ENCODE data around the gene CD24.
"Not testable (repeated sequence)": the region's sequence is repeated elsewhere in the genome, so short reads cannot be mapped to it uniquely, and the experiment has no call there.

CD24 gene

GRCh38 chr6:106974336-106974998 is at the start of gene CD24:
CD24 (minus strand) TSS chr6:106974729; CDS start chr6:106974646, 83 bp downstream.
- no peak for DNase-seq (ENCODE audit: low read depth in 2 of 2)

GRCh38 chr6:107021446-107022185 is 47.1 kb upstream of the CD24 start:
- DNase-seq (ENCODE audit: low read depth in 2 of 2) = no peak

- no peak for DNase-seq (ENCODE audit: low read depth in 2 of 2)
Measured at GRCh38 chr6:107020239-107020638, 45.7 kb upstream of the CD24 start.

- DNase-seq (ENCODE audit: low read depth in 2 of 2) = not testable (repeated sequence)
Measured at GRCh38 chr6:107019628-107020027, 45.1 kb upstream of the CD24 start.

- no peak for DNase-seq (ENCODE audit: low read depth in 2 of 2)
Measured at GRCh38 chr6:107019047-107019446, 44.5 kb upstream of the CD24 start.

- no peak for DNase-seq (ENCODE audit: low read depth in 2 of 2)
Measured at GRCh38 chr6:107009499-107009898, 35.0 kb upstream of the CD24 start.

GRCh38 chr6:106997392-106998158 is 23.0 kb upstream of the CD24 start:
- DNase-seq (ENCODE audit: low read depth in 2 of 2) = no peak

- no peak for DNase-seq (ENCODE audit: low read depth in 2 of 2)
Measured at GRCh38 chr6:106995640-106996039, 21.1 kb upstream of the CD24 start.

- DNase-seq (ENCODE audit: low read depth in 2 of 2) = not testable (repeated sequence)
Measured at GRCh38 chr6:106989737-106990136, 15.2 kb upstream of the CD24 start.

GRCh38 chr6:106988664-106989063 is 14.1 kb upstream of the CD24 start:
- no peak for DNase-seq (ENCODE audit: low read depth in 2 of 2)

GRCh38 chr6:106981926-106982325 is 7.4 kb upstream of the CD24 start:
- DNase-seq (ENCODE audit: low read depth in 2 of 2) = no peak

GRCh38 chr6:106980926-106981325 is 6.4 kb upstream of the CD24 start:
- no peak for DNase-seq (ENCODE audit: low read depth in 2 of 2)

GRCh38 chr6:106979435-106979884 is 4.9 kb upstream of the CD24 start:
- DNase-seq (ENCODE audit: low read depth in 2 of 2) = peak; percentile 54 to 64

- no peak for DNase-seq (ENCODE audit: low read depth in 2 of 2)
Measured at GRCh38 chr6:106977246-106977645, 2.7 kb upstream of the CD24 start.

GRCh38 chr6:106976270-106976669 is 1.7 kb upstream of the CD24 start:
- DNase-seq (ENCODE audit: low read depth in 2 of 2) = no peak

- no peak for DNase-seq (ENCODE audit: low read depth in 2 of 2)
Measured at GRCh38 chr6:106975738-106976064, 1.2 kb upstream of the CD24 start.

- DNase-seq (ENCODE audit: low read depth in 2 of 2) = no peak
Measured at GRCh38 chr6:106974999-106975737, 639 bp upstream of the CD24 start.

- no peak for DNase-seq (ENCODE audit: low read depth in 2 of 2)
Measured at GRCh38 chr6:106973836-106974335, 643 bp downstream of the CD24 start.

- no peak for DNase-seq (ENCODE audit: low read depth in 2 of 2)
Measured at GRCh38 chr6:106973018-106973835, 1.3 kb downstream of the CD24 start.

GRCh38 chr6:106972500-106972899 is 2.0 kb downstream of the CD24 start:
- DNase-seq (ENCODE audit: low read depth in 2 of 2) = no peak

- DNase-seq (ENCODE audit: low read depth in 2 of 2) = not testable (repeated sequence)
Measured at GRCh38 chr6:106970769-106971168, 3.8 kb downstream of the CD24 start.

Data from stimulated activated CD8-positive, alpha-beta memory T cell treated with anti-CD3 and anti-CD28 coated beads, Interleukin-2, amount 100 ng/mL, for 1 hour (primary cell).